Duodenal mucosa (tissue), 2 donors: ENCODE measurements around the gene PARD3B.

Experiments used
- H3K27ac ChIP-seq: one replicate; pipeline ENCODE4 v1.7.0; 2013; ENCODE audit warnings: low read depth, low read length
- H3K27me3 ChIP-seq, 2 donors: one replicate each; pipeline ENCODE4 v1.7.0; 2013; ENCODE audit warnings: low read length in 2 of 2, control low read depth in 1 of 2; ENCODE audit not compliant: insufficient read depth in 2 of 2, control insufficient read depth in 1 of 2
- H3K36me3 ChIP-seq, 2 donors: one replicate each; pipeline ENCODE4 v1.7.0; 2013; ENCODE audit warnings: low read length in 2 of 2, control low read depth in 1 of 2; ENCODE audit not compliant: insufficient read depth in 2 of 2, control insufficient read depth in 1 of 2
- H3K4me1 ChIP-seq, 2 donors: one replicate each; pipeline ENCODE4 v1.7.0; 2013; ENCODE audit warnings: low read length in 2 of 2, control low read depth in 1 of 2; ENCODE audit not compliant: insufficient read depth in 2 of 2, control insufficient read depth in 1 of 2
- H3K4me3 ChIP-seq, 2 donors: one replicate each; pipeline ENCODE4 v1.7.0; 2013; ENCODE audit warnings: low read length in 2 of 2, low read depth in 1 of 2
- H3K9ac ChIP-seq, 2 donors: one replicate each; pipeline ENCODE4 v1.7.0; 2013; ENCODE audit warnings: low read length in 2 of 2, low read depth in 1 of 2
- H3K9me3 ChIP-seq, 2 donors: one replicate each; pipeline ENCODE4 v1.7.0; 2013; ENCODE audit warnings: low read length in 2 of 2, control low read depth in 1 of 2; ENCODE audit not compliant: control insufficient read depth in 1 of 2

Gene PARD3B

DNA sequence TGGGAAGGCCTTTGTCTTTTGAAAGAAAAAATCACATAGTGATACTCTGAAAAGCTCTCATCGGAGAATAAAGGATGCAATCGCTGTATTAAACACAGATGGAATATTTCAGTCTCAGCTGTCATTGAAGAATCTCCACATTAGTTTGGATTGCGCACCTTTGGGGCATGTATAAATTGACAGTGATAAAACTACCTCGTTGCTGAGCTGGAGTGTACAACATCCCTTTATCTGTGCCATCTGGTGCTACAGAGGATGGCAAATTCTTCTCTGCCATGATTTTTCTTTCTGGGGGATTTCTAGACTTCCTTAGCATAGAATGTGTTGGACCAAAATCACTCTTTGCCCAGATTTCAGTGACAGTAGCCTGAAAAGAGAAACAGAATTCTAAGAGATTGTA lies 185.3 kb downstream of the PARD3B start:
- Histone ChIP-seq H3K4me1 (peaks cover 5 to 8% of the 10 kb centered on the region in 2 donors), H3K36me3 (no peaks in the 10 kb centered on the region), H3K27ac (no peak overlapping the region), H3K27me3 (no peaks in the 10 kb centered on the region), H3K4me3 (no peak overlapping the region), H3K9ac (no peak overlapping the region), H3K9me3 (no peaks in the 10 kb centered on the region)

DNA sequence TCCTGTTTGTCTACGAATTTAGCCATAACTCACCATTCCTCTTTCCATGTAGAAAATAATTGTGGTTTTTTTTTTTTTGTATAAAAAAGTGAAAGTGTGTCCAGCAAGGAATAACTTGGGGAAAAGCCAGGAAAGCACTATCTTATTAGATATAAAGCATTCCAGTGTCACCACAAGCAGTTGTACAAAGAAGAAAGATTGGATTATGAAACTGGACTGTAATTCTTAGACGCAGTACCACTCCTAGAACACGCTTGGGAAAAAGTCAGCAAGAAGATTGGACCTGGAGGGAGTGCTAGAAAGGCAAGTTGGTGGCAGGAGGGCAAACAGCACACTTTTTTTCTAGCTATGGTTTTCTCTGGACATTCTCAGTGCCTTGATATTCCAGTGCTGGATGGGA lies 186.7 kb downstream of the PARD3B start:
- Histone ChIP-seq H3K4me1 (no peaks in the 10 kb centered on the region), H3K4me3 (no peak overlapping the region), H3K9me3 (no peaks in the 10 kb centered on the region), H3K27ac (no peak overlapping the region), H3K27me3 (no peaks in the 10 kb centered on the region), H3K9ac (no peak overlapping the region), H3K36me3 (no peaks in the 10 kb centered on the region)

DNA sequence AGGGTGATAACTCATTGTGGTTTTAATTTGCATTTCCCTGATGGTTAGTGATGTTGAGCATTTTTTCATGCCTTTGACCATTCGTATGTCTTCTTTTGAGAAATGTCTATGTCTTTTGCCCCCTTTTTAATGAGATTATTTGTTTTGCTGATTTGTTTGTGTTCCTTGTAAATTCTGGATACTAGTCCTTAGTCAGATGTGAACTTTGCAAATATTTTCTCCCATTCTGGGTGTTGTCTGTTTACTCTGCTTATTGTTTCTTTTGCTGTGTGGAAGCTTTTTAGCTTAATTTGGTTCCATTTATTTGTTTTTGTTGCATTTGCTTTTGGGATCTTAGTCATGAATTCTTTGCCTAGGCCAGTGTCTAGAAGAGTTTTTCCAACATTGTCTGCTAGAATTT lies 192.0 kb downstream of the PARD3B start:
- no peak overlapping the region for H3K9ac ChIP-seq
- no peak overlapping the region for H3K27ac ChIP-seq
- H3K27me3 ChIP-seq: no peaks in the 10 kb centered on the region
- H3K4me3 ChIP-seq: no peak overlapping the region
- no peaks in the 10 kb centered on the region for H3K4me1 ChIP-seq
- peaks cover 0 to 6% of the 10 kb centered on the region in 2 donors for H3K9me3 ChIP-seq
- no peaks in the 10 kb centered on the region for H3K36me3 ChIP-seq

DNA sequence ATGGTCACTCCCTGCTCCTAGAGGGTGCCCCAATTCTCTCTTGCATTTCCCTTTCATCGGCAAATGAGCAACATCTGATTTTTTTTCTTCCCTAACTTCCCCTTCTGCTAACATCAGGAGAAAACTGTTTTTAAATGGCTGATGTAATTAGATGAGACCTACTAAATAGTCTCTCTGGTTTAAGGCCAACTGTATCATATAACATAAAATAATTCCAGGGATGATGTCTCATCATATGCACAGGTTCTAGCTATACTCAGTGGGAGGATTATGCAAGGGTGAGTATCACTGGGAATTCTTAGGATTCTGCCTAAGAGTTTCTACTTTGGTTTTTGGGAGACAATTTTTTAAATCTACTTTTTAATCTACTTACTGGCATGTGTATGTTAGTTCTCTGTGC lies 193.4 kb downstream of the PARD3B start:
- Histone ChIP-seq H3K9me3 (peaks cover 0 to 6% of the 10 kb centered on the region in 2 donors), H3K27me3 (no peaks in the 10 kb centered on the region), H3K27ac (no peak overlapping the region), H3K4me3 (no peak overlapping the region), H3K4me1 (no peaks in the 10 kb centered on the region), H3K36me3 (no peaks in the 10 kb centered on the region), H3K9ac (no peak overlapping the region)

DNA sequence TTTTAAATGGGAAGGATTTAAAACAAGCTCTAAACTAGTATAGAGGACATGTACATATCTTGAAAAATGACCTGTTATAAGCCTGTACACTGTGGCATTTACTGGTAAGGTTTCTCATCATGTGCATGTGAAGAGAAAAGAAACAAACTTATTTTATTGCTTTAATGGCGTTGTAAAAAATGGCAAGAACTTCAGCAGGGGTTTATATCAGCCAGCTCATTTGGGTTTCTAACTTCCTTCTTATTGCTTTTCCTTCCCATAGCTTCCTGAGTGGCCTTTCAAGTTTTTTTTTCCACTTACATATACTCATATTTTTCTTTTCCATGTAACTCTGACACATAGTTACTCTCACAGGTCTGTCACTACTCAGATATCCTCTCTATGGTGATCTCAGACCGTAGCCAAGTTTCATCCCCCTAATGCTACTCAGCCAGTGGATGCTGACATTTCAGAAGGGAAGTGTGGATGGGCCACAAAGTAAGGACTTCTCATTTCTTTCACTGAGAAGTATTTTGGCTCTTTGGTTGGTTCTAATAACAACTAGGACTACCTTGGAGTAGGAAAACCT lies 198.2 kb downstream of the PARD3B start:
- Histone ChIP-seq H3K36me3 (no peaks in the 10 kb centered on the region), H3K27me3 (no peaks in the 10 kb centered on the region), H3K9ac (no peak overlapping the region), H3K9me3 (peaks cover 0 to 6% of the 10 kb centered on the region in 2 donors), H3K4me3 (no peak overlapping the region), H3K27ac (no peak overlapping the region), H3K4me1 (no peaks in the 10 kb centered on the region)

DNA sequence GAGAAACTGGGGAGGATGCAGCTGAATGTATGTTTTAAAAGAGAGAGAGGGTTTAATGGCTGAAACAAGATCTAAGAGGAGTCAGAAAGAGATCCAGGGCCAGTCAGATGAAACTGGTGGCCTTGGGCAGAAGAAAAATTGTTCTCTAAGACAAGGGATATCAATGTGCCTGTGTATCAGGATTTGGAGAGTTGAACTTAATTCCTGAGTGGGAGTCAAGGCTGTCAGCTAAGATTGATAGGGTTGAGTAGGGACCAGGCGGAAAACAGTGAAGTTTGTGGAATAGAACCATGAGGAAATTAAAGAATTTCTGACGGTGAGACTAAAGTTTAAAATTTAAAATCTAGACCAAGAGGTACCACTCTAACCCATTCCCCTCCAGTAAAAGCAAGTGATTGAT lies 199.2 kb downstream of the PARD3B start:
- Histone ChIP-seq H3K4me3 (no peak overlapping the region), H3K4me1 (no peaks in the 10 kb centered on the region), H3K9me3 (peaks cover 0 to 6% of the 10 kb centered on the region in 2 donors), H3K27me3 (no peaks in the 10 kb centered on the region), H3K36me3 (no peaks in the 10 kb centered on the region), H3K27ac (no peak overlapping the region), H3K9ac (no peak overlapping the region)

DNA sequence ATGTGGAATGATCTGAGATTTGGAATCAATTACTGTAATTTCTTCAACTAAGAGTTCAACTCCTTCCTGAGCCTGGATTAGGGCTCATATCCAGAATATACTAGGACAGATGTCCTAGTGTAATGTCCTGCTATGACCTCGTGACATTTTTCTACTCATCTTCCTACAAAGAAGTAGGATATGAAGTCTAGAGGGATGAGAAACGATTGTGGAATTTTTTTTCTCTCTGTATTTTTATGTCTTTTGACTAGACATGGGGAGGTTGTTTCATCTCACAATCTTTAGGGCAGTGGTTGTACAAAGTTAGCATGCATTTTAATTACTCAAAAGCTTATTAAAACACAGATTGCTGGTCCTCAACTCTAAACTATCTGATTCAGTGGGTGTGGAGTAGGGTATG lies 203.0 kb downstream of the PARD3B start:
- Histone ChIP-seq H3K9ac (no peak overlapping the region), H3K27ac (no peak overlapping the region), H3K9me3 (no peaks in the 10 kb centered on the region), H3K36me3 (no peaks in the 10 kb centered on the region), H3K27me3 (no peaks in the 10 kb centered on the region), H3K4me3 (no peak overlapping the region), H3K4me1 (no peaks in the 10 kb centered on the region)

DNA sequence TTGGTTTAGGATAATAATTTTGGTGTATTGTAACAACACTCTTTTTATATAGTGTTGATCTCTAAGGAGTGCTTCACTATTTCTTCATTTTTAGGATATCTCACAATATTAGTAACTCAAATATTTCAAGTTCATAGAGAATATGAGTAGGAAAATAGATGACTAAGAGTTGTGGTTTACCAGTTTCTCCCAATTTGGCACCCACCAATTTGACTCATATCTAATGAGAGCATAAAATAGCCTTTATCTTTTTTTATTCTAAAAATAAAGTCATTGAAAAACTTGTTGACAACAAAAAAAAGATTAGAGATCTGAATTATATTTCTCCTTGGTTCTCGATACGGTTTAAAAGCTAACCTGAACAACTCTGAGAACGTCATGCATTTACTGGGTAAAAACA lies 204.0 kb downstream of the PARD3B start:
- Histone ChIP-seq H3K9ac (no peak overlapping the region), H3K4me3 (no peak overlapping the region), H3K27ac (no peak overlapping the region), H3K36me3 (no peaks in the 10 kb centered on the region), H3K9me3 (no peaks in the 10 kb centered on the region), H3K27me3 (no peaks in the 10 kb centered on the region), H3K4me1 (no peaks in the 10 kb centered on the region)

DNA sequence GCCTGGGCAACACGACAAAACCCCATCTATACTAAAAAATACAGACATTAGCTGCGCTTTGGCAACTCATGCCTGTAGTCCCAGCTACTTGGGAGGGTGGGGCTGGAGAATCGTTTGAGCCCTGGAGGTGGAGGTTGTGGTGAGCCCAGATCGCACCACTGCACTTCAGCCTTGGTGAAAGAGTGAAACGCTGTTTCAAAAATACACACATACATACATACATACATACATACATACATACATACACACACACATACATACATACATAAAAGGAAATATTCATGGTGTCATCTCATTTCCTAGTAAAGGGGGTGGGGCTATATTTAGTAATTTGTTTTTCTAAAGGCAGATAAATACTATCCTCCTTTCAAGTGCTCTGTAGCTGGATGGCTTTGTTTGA lies 205.1 kb downstream of the PARD3B start:
- Histone ChIP-seq H3K27me3 (no peaks in the 10 kb centered on the region), H3K9ac (no peak overlapping the region), H3K4me3 (no peak overlapping the region), H3K9me3 (no peaks in the 10 kb centered on the region), H3K36me3 (no peaks in the 10 kb centered on the region), H3K27ac (no peak overlapping the region), H3K4me1 (no peaks in the 10 kb centered on the region)

DNA sequence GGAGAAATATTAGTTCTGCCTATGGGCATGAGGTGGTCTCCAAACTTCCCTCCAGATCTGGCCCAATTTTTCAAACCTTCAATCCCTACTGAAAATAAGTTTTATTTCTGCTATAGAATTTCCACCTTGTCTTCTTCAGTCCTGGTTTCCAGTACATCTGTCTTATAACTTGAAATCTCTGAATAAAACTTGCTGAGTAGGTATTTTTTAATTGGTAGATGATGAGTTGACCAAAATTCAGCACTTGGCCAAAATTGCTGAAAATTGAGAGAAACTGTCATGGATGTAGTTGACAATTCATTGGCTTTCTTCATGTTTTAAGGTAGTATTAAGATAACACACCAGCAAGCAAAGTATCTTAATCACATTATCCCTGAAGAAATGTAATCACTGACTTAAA lies 206.2 kb downstream of the PARD3B start:
- Histone ChIP-seq H3K9me3 (no peaks in the 10 kb centered on the region), H3K4me3 (no peak overlapping the region), H3K27me3 (no peaks in the 10 kb centered on the region), H3K27ac (no peak overlapping the region), H3K4me1 (no peaks in the 10 kb centered on the region), H3K9ac (no peak overlapping the region), H3K36me3 (no peaks in the 10 kb centered on the region)

DNA sequence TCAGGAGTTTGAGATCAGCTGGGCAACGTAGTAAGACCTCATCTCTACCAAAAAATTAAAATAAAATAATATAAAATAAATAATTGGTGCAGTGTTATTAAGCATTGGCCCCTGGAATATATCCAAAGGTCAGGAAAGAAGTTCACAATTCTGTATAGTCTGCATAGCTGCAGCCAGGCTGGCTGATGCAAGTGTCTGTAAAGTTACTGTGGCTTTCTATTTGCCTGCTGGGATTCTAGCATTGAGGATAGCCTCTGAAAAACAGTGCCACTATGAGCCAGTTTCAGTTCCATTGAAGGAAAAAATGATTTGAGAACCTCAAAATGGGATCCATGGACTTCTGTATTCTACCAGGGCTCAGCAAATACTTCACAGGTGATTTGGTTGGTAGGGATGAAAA lies 208.6 kb downstream of the PARD3B start:
- H3K27me3 ChIP-seq: no peaks in the 10 kb centered on the region
- no peaks in the 10 kb centered on the region for H3K4me1 ChIP-seq
- H3K4me3 ChIP-seq: no peak overlapping the region
- no peaks in the 10 kb centered on the region for H3K36me3 ChIP-seq
- H3K9me3 ChIP-seq: no peaks in the 10 kb centered on the region
- H3K9ac ChIP-seq: no peak overlapping the region
- no peak overlapping the region for H3K27ac ChIP-seq
